ENCODE results near the gene MROH2A. TPM values are rescaled to one million over a fixed set of nuclear protein-coding genes. Genes with fewer than 3 reads are reported as not detected.

The MROH2A gene
- total and polyA plus RNA-seq, 4 donors = 0.08 to 0.28 (median 0.09) TPM; not detected in 1

DNA sequence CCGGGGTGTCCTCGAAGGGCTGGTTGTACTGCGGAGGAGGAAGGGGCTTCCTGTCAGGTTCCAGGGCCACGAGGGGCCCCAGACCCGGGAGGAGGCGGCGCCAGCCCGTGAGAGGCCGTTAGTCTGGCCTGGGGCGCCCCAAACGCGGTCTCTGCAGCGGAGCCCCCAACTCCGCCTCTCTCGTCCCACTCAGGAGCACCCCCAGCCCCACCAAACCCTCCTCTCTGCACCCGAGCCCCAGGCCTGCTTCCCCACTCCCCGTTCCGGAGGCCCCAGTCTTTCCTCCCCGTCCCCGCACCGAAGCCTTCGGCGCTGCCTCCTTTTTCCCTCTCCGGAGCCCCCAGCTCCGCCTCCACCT is 75.7 kb downstream of the MROH2A start:
- no peaks in the 10 kb centered on the region for H3K36me3 ChIP-seq (ENCODE audit: control insufficient read depth in 4 of 4, insufficient read depth in 3 of 4, low read depth in 1 of 4, low read length in 3 of 4)
- DNase-seq (ENCODE audit: low spot score) = no peak
- H3K27ac ChIP-seq (ENCODE audit: low read depth in 1 of 2, low read length in 2 of 2) = no peak overlapping the region
- WGBS = 2% methylated on average over 25 of the region's 25 CpGs
- TF ChIP-seq REST (IDR thresholded peaks at IDR 0.05) (no peak), RAD21 (IDR thresholded peaks at IDR 0.05) (no peak), ZBTB33 (IDR thresholded peaks at IDR 0.05) (no peak), JUND (IDR thresholded peaks at IDR 0.05) (no peak), TAF1 (conservative IDR thresholded peaks at IDR 0.05) (no peak), FOXA2 (IDR thresholded peaks at IDR 0.05) (no peak), HNF4A (conservative IDR thresholded peaks at IDR 0.05) (no peak), MAX (IDR thresholded peaks at IDR 0.05) (no peak), FOXA1 (IDR thresholded peaks at IDR 0.05) (no peak)
- no peaks in the 10 kb centered on the region for H3K9me3 ChIP-seq (ENCODE audit: control insufficient read depth in 4 of 4, low read length in 3 of 4)
- no peak overlapping the region for H3K9ac ChIP-seq (ENCODE audit: low read depth in 1 of 2, low read length in 2 of 2)
- no peaks in the 10 kb centered on the region for H3K27me3 ChIP-seq (ENCODE audit: control insufficient read depth in 4 of 4, insufficient read depth in 4 of 4, low read length in 3 of 4)
- H3K4me1 ChIP-seq (ENCODE audit: control insufficient read depth in 4 of 4, insufficient read depth in 4 of 4, low read length in 3 of 4) = peaks cover 6 to 8% (median 7%) of the 10 kb centered on the region in 4 donors
- peak overlapping the region; percentile 41 to 84 (median 76) for H3K4me3 ChIP-seq (ENCODE audit: low read depth in 1 of 3, low read length in 3 of 3)

GRCh38 chr2:233854241-233854981 is 76.3 kb downstream of the MROH2A start, which contains the start of gene HJURP:
Gene HJURP, minus strand, starts transcription at chr2:233854535. Its CDS starts 35 bp downstream, at chr2:233854500.
- Histone ChIP-seq H3K36me3 (ENCODE audit: control insufficient read depth in 4 of 4, insufficient read depth in 3 of 4, low read depth in 1 of 4, low read length in 3 of 4) (no peaks in the 10 kb centered on the region), H3K9ac (ENCODE audit: low read depth in 1 of 2, low read length in 2 of 2) (peak within 1 kb of the TSS; percentile 30 to 75), H3K27ac (ENCODE audit: low read depth in 1 of 2, low read length in 2 of 2) (no peak within 1 kb of the TSS), H3K9me3 (ENCODE audit: control insufficient read depth in 4 of 4, low read length in 3 of 4) (no peaks in the 10 kb centered on the region), H3K27me3 (ENCODE audit: control insufficient read depth in 4 of 4, insufficient read depth in 4 of 4, low read length in 3 of 4) (no peaks in the 10 kb centered on the region), H3K4me3 (ENCODE audit: low read depth in 1 of 3, low read length in 3 of 3) (peak within 1 kb of the TSS; percentile 76 to 91 (median 84)), H3K4me1 (ENCODE audit: control insufficient read depth in 4 of 4, insufficient read depth in 4 of 4, low read length in 3 of 4) (peaks cover 6 to 8% (median 7%) of the 10 kb centered on the region in 4 donors)
- TF ChIP-seq RXRA (IDR thresholded peaks at IDR 0.05) (no peak), CTCF (IDR thresholded peaks at IDR 0.05; ENCODE audit: low read depth, low read length, missing input control) (no peak), YY1 (IDR thresholded peaks at IDR 0.05) (peak; percentile 73), TAF1 (conservative IDR thresholded peaks at IDR 0.05) (peak; percentile 47), EGR1 (IDR thresholded peaks at IDR 0.05; ENCODE audit: low read depth in 2 of 2) (no peak), SP1 (IDR thresholded peaks at IDR 0.05) (peak; percentile 81), REST (IDR thresholded peaks at IDR 0.05) (peak; percentile 33), JUND (IDR thresholded peaks at IDR 0.05) (no peak), RAD21 (IDR thresholded peaks at IDR 0.05) (peak in 1 of 2 donors; percentile 16), GABPA (IDR thresholded peaks at IDR 0.05 in 1 of 2, conservative IDR thresholded peaks at IDR 0.05 in 1 of 2) (peak; percentile 63 to 91)
- DNase-seq (ENCODE audit: low spot score) = peak; percentile 95
- WGBS = under 1% methylated on average over 60 of the region's 60 CpGs
